Hematopoietic multipotent progenitor cell treated with erythropoietin and hydrocortisone succinate and interleukin-3 and kit ligand, for 8 days (in vitro differentiated cells): Measurements from ENCODE around the gene GPR137.
A peak's percentile ranks its signal among the peaks of the same experiment; 100 is the strongest.

Experiments
- DNase-seq: peaks from one replicate; pipeline ENCODE4 v3.0.0-alpha.2; 2015

The GPR137 gene

GRCh38 chr11:64287676-64288352 lies 2.2 kb downstream of the GPR137 start:
- no peak for DNase-seq

GRCh38 chr11:64288353-64288750 lies 2.7 kb downstream of the GPR137 start:
- DNase-seq, result no peak

GRCh38 chr11:64289002-64289564 lies 3.4 kb downstream of the GPR137 start:
- DNase-seq, result no peak

- no peak for DNase-seq
Observed at GRCh38 chr11:64290352-64291261, 5.0 kb downstream of the GPR137 start.

GRCh38 chr11:64291262-64291751 lies 5.7 kb downstream of the GPR137 start, which contains the start of gene KCNK4:
TSS of gene KCNK4 (plus strand) at chr11:64291302. CDS start at chr11:64293019, 1,717 bp downstream.
- no peak for DNase-seq

- no peak for DNase-seq
Observed at GRCh38 chr11:64291752-64292459, 6.3 kb downstream of the GPR137 start.

- no peak for DNase-seq
Observed at GRCh38 chr11:64292460-64293254, 7.0 kb downstream of the GPR137 start.

GRCh38 chr11:64294774-64295173 lies 9.1 kb downstream of the GPR137 start:
- no peak for DNase-seq

GRCh38 chr11:64295760-64296159 lies 10.1 kb downstream of the GPR137 start:
- no peak for DNase-seq

- DNase-seq, result no peak
Observed at GRCh38 chr11:64296236-64296635, 10.6 kb downstream of the GPR137 start.

GRCh38 chr11:64296830-64297698 lies 11.4 kb downstream of the GPR137 start:
- no peak for DNase-seq

GRCh38 chr11:64297699-64298358 lies 12.2 kb downstream of the GPR137 start:
- DNase-seq, result peak; percentile 43

GRCh38 chr11:64298966-64299846 lies 13.6 kb downstream of the GPR137 start:
- DNase-seq, result no peak

- no peak for DNase-seq
Observed at GRCh38 chr11:64299847-64300648, 14.4 kb downstream of the GPR137 start, which contains the start of gene CATSPERZ. TSS of gene CATSPERZ (plus strand) at chr11:64300358. CDS start at chr11:64300411, 53 bp downstream.

GRCh38 chr11:64303109-64304031 lies 17.7 kb downstream of the GPR137 start:
- DNase-seq, result no peak

GRCh38 chr11:64304032-64304315 lies 18.3 kb downstream of the GPR137 start:
- DNase-seq, result no peak

GRCh38 chr11:64304316-64305072 lies 18.8 kb downstream of the GPR137 start:
- peak; percentile 94 for DNase-seq
